Measurements from ENCODE around the gene TTL.
"Not testable (repeated sequence)": the region's sequence is repeated elsewhere in the genome, so short reads cannot be mapped to it uniquely, and the experiment has no call there.

TTL gene

DNA sequence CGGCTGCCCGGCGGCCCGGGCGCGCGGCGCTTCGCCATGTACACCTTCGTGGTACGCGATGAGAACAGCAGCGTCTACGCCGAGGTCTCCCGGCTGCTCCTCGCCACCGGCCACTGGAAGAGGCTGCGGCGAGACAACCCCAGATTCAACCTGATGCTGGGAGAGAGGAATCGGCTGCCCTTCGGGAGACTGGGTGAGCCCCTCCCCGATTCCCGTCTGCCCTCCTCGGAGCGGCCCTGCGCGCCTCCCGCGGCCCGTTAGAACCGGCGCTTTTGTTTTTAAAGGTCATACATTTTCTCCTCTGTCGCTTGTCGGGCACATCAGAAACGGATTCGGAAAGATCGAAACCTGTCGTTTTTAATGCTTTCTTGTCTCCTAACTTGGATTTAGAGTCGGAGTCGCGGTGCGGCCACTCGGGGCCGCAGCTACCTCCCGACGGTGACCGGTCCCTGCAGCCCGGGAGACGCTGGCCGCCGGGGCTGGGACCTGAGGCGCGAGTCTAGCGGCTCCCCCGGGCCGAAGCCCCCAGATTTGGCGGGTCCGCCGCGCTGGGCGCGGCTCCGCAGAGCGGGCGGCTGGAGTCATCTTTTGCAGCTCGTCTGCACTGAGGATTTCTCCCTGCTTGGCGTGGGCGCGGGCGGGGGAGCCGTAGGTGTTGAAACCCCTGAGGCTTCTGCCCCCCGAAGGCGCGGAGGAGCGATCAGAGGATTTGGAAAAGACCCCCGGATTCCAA lies 519 bp downstream of the TTL start:
- Histone ChIP-seq H3K4me3 (ENCODE audit: low read length) (peak overlapping the region; percentile 89), H3K27ac (ENCODE audit: low read depth, low read length) (peak overlapping the region; percentile 81), H3K27me3 (ENCODE audit: control insufficient read depth, insufficient read depth, low read length) (no peaks in the 10 kb centered on the region), H3K36me3 (ENCODE audit: control insufficient read depth, insufficient read depth, low read length) (no peaks in the 10 kb centered on the region), H3K4me1 (ENCODE audit: control insufficient read depth, insufficient read depth, low read length) (no peaks in the 10 kb centered on the region), H3K9ac (ENCODE audit: low read length) (peak overlapping the region; percentile 45)

GRCh38 chr2:112483042-112483473 lies 1.1 kb downstream of the TTL start:
- no peaks in the 10 kb centered on the region for H3K4me1 ChIP-seq (ENCODE audit: control insufficient read depth, insufficient read depth, low read length)
- H3K27me3 ChIP-seq (ENCODE audit: control insufficient read depth, insufficient read depth, low read length): no peaks in the 10 kb centered on the region
- H3K36me3 ChIP-seq (ENCODE audit: control insufficient read depth, insufficient read depth, low read length): no peaks in the 10 kb centered on the region
- H3K9ac ChIP-seq (ENCODE audit: low read length): no peak overlapping the region
- H3K27ac ChIP-seq (ENCODE audit: low read depth, low read length): peak overlapping the region; percentile 81
- peak overlapping the region; percentile 89 for H3K4me3 ChIP-seq (ENCODE audit: low read length)

DNA sequence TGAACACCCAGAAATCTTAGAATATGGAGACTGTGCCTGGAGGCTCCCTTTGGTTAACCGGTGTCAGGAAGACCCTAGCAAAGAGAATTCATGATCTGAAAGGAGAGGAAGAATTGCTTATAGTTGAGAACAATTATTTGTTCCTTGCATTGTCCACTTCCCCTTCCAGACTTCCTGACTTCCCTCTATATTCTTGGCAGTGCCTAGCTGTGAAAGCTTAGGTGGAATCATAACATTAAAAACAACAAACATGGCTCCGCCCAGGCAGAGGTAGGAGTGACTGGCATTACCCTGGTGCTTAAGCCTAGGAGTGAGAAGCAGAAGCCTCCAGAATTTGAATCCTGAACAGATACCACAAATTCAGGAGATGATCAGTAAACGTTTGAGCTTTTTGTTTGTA lies 1.9 kb downstream of the TTL start:
- Histone ChIP-seq H3K4me1 (ENCODE audit: control insufficient read depth, insufficient read depth, low read length) (no peaks in the 10 kb centered on the region), H3K9ac (ENCODE audit: low read length) (no peak overlapping the region)

GRCh38 chr2:112485849-112486248 lies 3.9 kb downstream of the TTL start:
- Histone ChIP-seq H3K27me3 (ENCODE audit: control insufficient read depth, insufficient read depth, low read length) (no peaks in the 10 kb centered on the region), H3K4me1 (ENCODE audit: control insufficient read depth, insufficient read depth, low read length) (no peaks in the 10 kb centered on the region), H3K36me3 (ENCODE audit: control insufficient read depth, insufficient read depth, low read length) (no peaks in the 10 kb centered on the region), H3K4me3 (ENCODE audit: low read length) (no peak overlapping the region), H3K9ac (ENCODE audit: low read length) (no peak overlapping the region), H3K27ac (ENCODE audit: low read depth, low read length) (no peak overlapping the region)

More for the DNA sequence above, 1.9 kb downstream of the TTL start:
- no peak overlapping the region for H3K4me3 ChIP-seq (ENCODE audit: low read length)
- H3K27ac ChIP-seq (ENCODE audit: low read depth, low read length): no peak overlapping the region
- H3K27me3 ChIP-seq (ENCODE audit: control insufficient read depth, insufficient read depth, low read length): no peaks in the 10 kb centered on the region
- H3K36me3 ChIP-seq (ENCODE audit: control insufficient read depth, insufficient read depth, low read length): no peaks in the 10 kb centered on the region

GRCh38 chr2:112486895-112487294 lies 4.9 kb downstream of the TTL start:
- Histone ChIP-seq H3K9ac (ENCODE audit: low read length) (no peak overlapping the region), H3K27me3 (ENCODE audit: control insufficient read depth, insufficient read depth, low read length) (no peaks in the 10 kb centered on the region), H3K4me1 (ENCODE audit: control insufficient read depth, insufficient read depth, low read length) (no peaks in the 10 kb centered on the region), H3K36me3 (ENCODE audit: control insufficient read depth, insufficient read depth, low read length) (no peaks in the 10 kb centered on the region), H3K4me3 (ENCODE audit: low read length) (no peak overlapping the region), H3K27ac (ENCODE audit: low read depth, low read length) (no peak overlapping the region)

GRCh38 chr2:112487444-112487961 lies 5.5 kb downstream of the TTL start:
- Histone ChIP-seq H3K36me3 (ENCODE audit: control insufficient read depth, insufficient read depth, low read length) (no peaks in the 10 kb centered on the region), H3K9ac (ENCODE audit: low read length) (no peak overlapping the region), H3K27me3 (ENCODE audit: control insufficient read depth, insufficient read depth, low read length) (no peaks in the 10 kb centered on the region), H3K4me1 (ENCODE audit: control insufficient read depth, insufficient read depth, low read length) (no peaks in the 10 kb centered on the region), H3K4me3 (ENCODE audit: low read length) (no peak overlapping the region), H3K27ac (ENCODE audit: low read depth, low read length) (no peak overlapping the region)

GRCh38 chr2:112488201-112488600 lies 6.2 kb downstream of the TTL start:
- H3K36me3 ChIP-seq (ENCODE audit: control insufficient read depth, insufficient read depth, low read length): no peaks in the 10 kb centered on the region
- no peaks in the 10 kb centered on the region for H3K4me1 ChIP-seq (ENCODE audit: control insufficient read depth, insufficient read depth, low read length)
- no peak overlapping the region for H3K9ac ChIP-seq (ENCODE audit: low read length)
- no peak overlapping the region for H3K4me3 ChIP-seq (ENCODE audit: low read length)
- no peaks in the 10 kb centered on the region for H3K27me3 ChIP-seq (ENCODE audit: control insufficient read depth, insufficient read depth, low read length)
- H3K27ac ChIP-seq (ENCODE audit: low read depth, low read length): no peak overlapping the region

DNA sequence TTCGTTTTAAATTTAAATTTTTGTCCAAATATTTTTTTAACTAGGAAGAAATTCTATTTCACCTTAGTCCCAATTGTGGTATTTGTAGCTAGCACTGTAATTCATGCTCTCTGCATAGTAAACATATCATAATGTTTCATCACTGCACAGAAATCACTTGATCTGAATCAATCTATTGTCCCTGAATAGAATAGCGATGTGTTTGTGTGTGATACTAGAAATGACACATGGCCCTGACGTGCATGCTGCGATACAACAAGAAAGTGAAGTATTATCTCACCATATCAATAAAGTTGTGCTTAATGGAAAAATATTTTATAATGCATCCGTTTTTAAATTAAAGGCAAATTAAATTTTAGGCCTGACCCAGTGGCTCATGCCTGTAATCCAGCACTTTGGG lies 10.0 kb downstream of the TTL start:
- Histone ChIP-seq H3K4me1 (ENCODE audit: control insufficient read depth, insufficient read depth, low read length) (no peaks in the 10 kb centered on the region), H3K27me3 (ENCODE audit: control insufficient read depth, insufficient read depth, low read length) (no peaks in the 10 kb centered on the region), H3K36me3 (ENCODE audit: control insufficient read depth, insufficient read depth, low read length) (no peaks in the 10 kb centered on the region), H3K9ac (ENCODE audit: low read length) (no peak overlapping the region), H3K27ac (ENCODE audit: low read depth, low read length) (no peak overlapping the region), H3K4me3 (ENCODE audit: low read length) (no peak overlapping the region)

GRCh38 chr2:112493048-112493447 lies 11.1 kb downstream of the TTL start:
- H3K27ac ChIP-seq (ENCODE audit: low read depth, low read length): no peak overlapping the region
- no peaks in the 10 kb centered on the region for H3K36me3 ChIP-seq (ENCODE audit: control insufficient read depth, insufficient read depth, low read length)
- no peak overlapping the region for H3K4me3 ChIP-seq (ENCODE audit: low read length)
- no peaks in the 10 kb centered on the region for H3K4me1 ChIP-seq (ENCODE audit: control insufficient read depth, insufficient read depth, low read length)
- H3K9ac ChIP-seq (ENCODE audit: low read length): no peak overlapping the region
- H3K27me3 ChIP-seq (ENCODE audit: control insufficient read depth, insufficient read depth, low read length): no peaks in the 10 kb centered on the region

- Histone ChIP-seq H3K9ac (ENCODE audit: low read length) (no peak overlapping the region), H3K27me3 (ENCODE audit: control insufficient read depth, insufficient read depth, low read length) (no peaks in the 10 kb centered on the region), H3K36me3 (ENCODE audit: control insufficient read depth, insufficient read depth, low read length) (no peaks in the 10 kb centered on the region), H3K4me1 (ENCODE audit: control insufficient read depth, insufficient read depth, low read length) (no peaks in the 10 kb centered on the region), H3K27ac (ENCODE audit: low read depth, low read length) (no peak overlapping the region), H3K4me3 (ENCODE audit: low read length) (no peak overlapping the region)
Measured at GRCh38 chr2:112493858-112494648, 12.1 kb downstream of the TTL start.

DNA sequence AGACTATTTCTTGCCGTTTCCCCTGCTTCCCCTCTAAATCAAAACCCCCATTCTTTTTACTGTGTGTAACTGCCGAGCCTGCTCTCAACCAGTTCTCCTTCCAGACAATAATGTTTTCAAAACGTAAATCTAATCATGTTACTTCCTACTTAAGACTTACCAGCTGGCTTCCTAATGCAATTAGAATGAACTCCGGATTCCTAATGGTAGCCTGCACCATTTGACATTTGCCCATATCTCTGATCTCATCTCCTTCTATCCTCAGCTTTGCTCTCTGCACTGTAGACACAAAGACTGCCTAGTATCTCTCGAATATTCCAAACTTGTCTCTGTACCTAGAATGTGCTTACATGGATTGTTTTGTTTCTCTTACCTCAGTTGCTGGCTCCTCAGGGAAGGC lies 12.9 kb downstream of the TTL start:
- Histone ChIP-seq H3K36me3 (ENCODE audit: control insufficient read depth, insufficient read depth, low read length) (no peaks in the 10 kb centered on the region), H3K4me1 (ENCODE audit: control insufficient read depth, insufficient read depth, low read length) (no peaks in the 10 kb centered on the region), H3K9ac (ENCODE audit: low read length) (no peak overlapping the region), H3K27me3 (ENCODE audit: control insufficient read depth, insufficient read depth, low read length) (no peaks in the 10 kb centered on the region), H3K27ac (ENCODE audit: low read depth, low read length) (no peak overlapping the region), H3K4me3 (ENCODE audit: low read length) (no peak overlapping the region)

GRCh38 chr2:112495878-112496277 lies 13.9 kb downstream of the TTL start:
- not testable (repeated sequence) for H3K27ac ChIP-seq (ENCODE audit: low read depth, low read length); H3K4me1 ChIP-seq (ENCODE audit: control insufficient read depth, insufficient read depth, low read length); H3K4me3 ChIP-seq (ENCODE audit: low read length); H3K36me3 ChIP-seq (ENCODE audit: control insufficient read depth, insufficient read depth, low read length); H3K27me3 ChIP-seq (ENCODE audit: control insufficient read depth, insufficient read depth, low read length); H3K9ac ChIP-seq (ENCODE audit: low read length)

All from rectal smooth muscle tissue (tissue), 1 donor.